Measurements from ENCODE around the gene GALNT7.
A peak's percentile ranks its signal among the peaks of the same experiment; 100 is the strongest.

The GALNT7 gene

GRCh38 chr4:173192375-173193162, 24.0 kb downstream of the GALNT7 start:
- H3K36me3 ChIP-seq (replicated peaks), result no peaks in the 10 kb centered on the region
- H3K27ac ChIP-seq, result no peak overlapping the region
- no peak for DNase-seq
- H3K4me3 ChIP-seq (ENCODE audit: low read depth, low read length), result no peak overlapping the region
- H3K27me3 ChIP-seq (replicated peaks), result no peaks in the 10 kb centered on the region
- in situ Hi-C loops (cut with HindIII; ENCODE audit: low pct_ligation_motif_present, low sequenced_read_pairs), result no loop called here
- peak; percentile 40 for TF ChIP-seq CTCF (IDR thresholded peaks at IDR 0.05; ENCODE audit: low read depth, low read length, missing control alignments)

GRCh38 chr4:173194157-173194556, 25.5 kb downstream of the GALNT7 start:
- DNase-seq, result no peak
- in situ Hi-C loops (cut with HindIII; ENCODE audit: low pct_ligation_motif_present, low sequenced_read_pairs), result no loop called here
- Histone ChIP-seq H3K27ac (no peak overlapping the region), H3K36me3 (replicated peaks) (no peaks in the 10 kb centered on the region), H3K27me3 (replicated peaks) (no peaks in the 10 kb centered on the region), H3K4me3 (ENCODE audit: low read depth, low read length) (no peak overlapping the region)
- no peak for TF ChIP-seq CTCF (IDR thresholded peaks at IDR 0.05; ENCODE audit: low read depth, low read length, missing control alignments)

DNA sequence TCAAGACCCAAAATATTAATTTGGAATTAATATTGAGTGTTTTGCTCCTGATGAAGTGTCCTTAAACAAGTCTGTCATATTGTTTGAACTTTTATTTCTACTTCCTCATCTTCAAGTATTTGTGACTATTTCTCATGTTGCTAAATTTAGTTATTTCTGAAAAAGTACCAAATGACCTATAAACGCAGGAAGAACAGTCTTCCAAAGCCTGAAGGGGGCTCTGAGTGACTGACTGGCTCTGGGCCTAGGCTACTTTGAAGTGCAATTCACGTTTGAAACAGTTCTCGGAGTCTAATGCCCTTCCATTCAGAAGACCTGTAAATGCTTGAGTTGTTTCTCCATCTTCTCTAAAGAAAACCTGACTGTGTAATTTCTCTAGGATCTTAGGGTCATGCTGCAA, 26.5 kb downstream of the GALNT7 start:
- TF ChIP-seq CTCF (IDR thresholded peaks at IDR 0.05; ENCODE audit: low read depth, low read length, missing control alignments), result no peak
- H3K27ac ChIP-seq, result no peak overlapping the region
- no peaks in the 10 kb centered on the region for H3K27me3 ChIP-seq (replicated peaks)
- no peak for DNase-seq
- H3K4me3 ChIP-seq (ENCODE audit: low read depth, low read length), result no peak overlapping the region
- no peaks in the 10 kb centered on the region for H3K36me3 ChIP-seq (replicated peaks)
- in situ Hi-C loops (cut with HindIII; ENCODE audit: low pct_ligation_motif_present, low sequenced_read_pairs), result no loop called here

DNA sequence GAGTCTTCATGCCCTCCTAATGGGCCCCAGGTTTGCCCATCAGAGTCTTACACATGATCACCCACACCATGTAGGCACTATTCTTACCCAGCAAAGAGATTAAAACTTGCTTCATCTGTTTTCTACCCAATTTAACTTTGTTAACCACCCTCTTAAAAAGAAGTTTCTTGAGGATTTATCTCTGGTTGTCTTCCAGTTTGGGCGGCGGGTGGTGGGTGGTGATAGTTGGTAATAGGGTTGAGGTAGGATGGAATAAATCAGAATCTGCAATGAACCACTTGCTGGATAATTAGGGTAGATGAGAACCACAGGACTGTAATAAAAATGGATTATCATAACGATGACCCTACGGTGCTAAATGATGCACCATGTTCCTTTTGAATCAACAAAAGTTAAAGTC, 30.9 kb downstream of the GALNT7 start:
- in situ Hi-C loops (cut with HindIII; ENCODE audit: low pct_ligation_motif_present, low sequenced_read_pairs), result no loop called here
- H3K27me3 ChIP-seq (replicated peaks), result no peaks in the 10 kb centered on the region
- no peak overlapping the region for H3K4me3 ChIP-seq (ENCODE audit: low read depth, low read length)
- no peak overlapping the region for H3K27ac ChIP-seq
- DNase-seq, result no peak
- no peaks in the 10 kb centered on the region for H3K36me3 ChIP-seq (replicated peaks)
- TF ChIP-seq CTCF (IDR thresholded peaks at IDR 0.05; ENCODE audit: low read depth, low read length, missing control alignments), result no peak

- TF ChIP-seq CTCF (IDR thresholded peaks at IDR 0.05; ENCODE audit: low read depth, low read length, missing control alignments), result no peak
- Histone ChIP-seq H3K27me3 (replicated peaks) (no peaks in the 10 kb centered on the region), H3K4me3 (ENCODE audit: low read depth, low read length) (no peak overlapping the region), H3K27ac (no peak overlapping the region), H3K36me3 (replicated peaks) (no peaks in the 10 kb centered on the region)
- in situ Hi-C loops (cut with HindIII; ENCODE audit: low pct_ligation_motif_present, low sequenced_read_pairs), result no loop called here
- DNase-seq, result no peak
These were observed 31.7 kb downstream of the GALNT7 start for GRCh38 chr4:173200103-173200884.

All from brain microvascular endothelial cell (primary cell).